Measurements from ENCODE around the gene PHKA1.
"Not testable (repeated sequence)": the region's sequence is repeated elsewhere in the genome, so short reads cannot be mapped to it uniquely, and the experiment has no call there.

The PHKA1 gene

DNA sequence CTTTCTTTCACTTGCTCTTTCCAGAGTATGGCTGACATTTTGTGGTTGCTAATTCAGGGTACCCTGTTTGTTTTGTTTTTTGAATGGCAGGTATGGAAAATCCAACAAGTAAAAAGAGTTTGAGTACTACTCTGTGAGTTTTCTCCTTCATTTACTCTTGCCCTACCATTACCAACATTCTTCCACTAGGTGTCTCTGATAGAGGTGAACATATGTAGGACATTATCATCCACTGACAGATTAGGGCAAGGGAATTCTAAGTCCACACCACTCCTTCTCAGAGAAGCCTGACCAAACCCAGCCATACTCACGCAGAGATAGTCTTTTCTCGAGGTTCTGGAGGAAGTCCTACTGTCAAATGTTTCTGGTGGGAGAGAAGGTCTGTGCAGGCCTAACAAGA is 104.8 kb downstream of the PHKA1 start:
- Histone ChIP-seq H3K9me3 (ENCODE audit: control insufficient read depth, insufficient read depth, low read length) (no peaks in the 10 kb centered on the region), H3K36me3 (ENCODE audit: control insufficient read depth, low read length) (no peaks in the 10 kb centered on the region), H3K27ac (ENCODE audit: low read depth, low read length) (no peak overlapping the region), H4K20me1 (ENCODE audit: control insufficient read depth, insufficient read depth, low read depth, low read length) (no peaks in the 10 kb centered on the region), H3K9me2 (replicated peaks; ENCODE audit: control insufficient read depth, low read length) (no peaks in the 10 kb centered on the region), H3K4me2 (ENCODE audit: low read length) (no peak overlapping the region), H3K27me3 (ENCODE audit: control insufficient read depth, low read length) (no peaks in the 10 kb centered on the region), H3K4me3 (ENCODE audit: low read length) (no peak overlapping the region), H3K4me1 (ENCODE audit: control insufficient read depth, low read length) (no peaks in the 10 kb centered on the region), H3F3A (ENCODE audit: control insufficient read depth, insufficient read depth) (no peaks in the 10 kb centered on the region), H3K79me2 (ENCODE audit: control insufficient read depth, low read length) (no peaks in the 10 kb centered on the region)
- TF ChIP-seq EZH2phosphoT487 (IDR thresholded peaks at IDR 0.05; ENCODE audit: borderline replicate concordance, low read length) = no peak
- TF ChIP-seq, protein P1, sequence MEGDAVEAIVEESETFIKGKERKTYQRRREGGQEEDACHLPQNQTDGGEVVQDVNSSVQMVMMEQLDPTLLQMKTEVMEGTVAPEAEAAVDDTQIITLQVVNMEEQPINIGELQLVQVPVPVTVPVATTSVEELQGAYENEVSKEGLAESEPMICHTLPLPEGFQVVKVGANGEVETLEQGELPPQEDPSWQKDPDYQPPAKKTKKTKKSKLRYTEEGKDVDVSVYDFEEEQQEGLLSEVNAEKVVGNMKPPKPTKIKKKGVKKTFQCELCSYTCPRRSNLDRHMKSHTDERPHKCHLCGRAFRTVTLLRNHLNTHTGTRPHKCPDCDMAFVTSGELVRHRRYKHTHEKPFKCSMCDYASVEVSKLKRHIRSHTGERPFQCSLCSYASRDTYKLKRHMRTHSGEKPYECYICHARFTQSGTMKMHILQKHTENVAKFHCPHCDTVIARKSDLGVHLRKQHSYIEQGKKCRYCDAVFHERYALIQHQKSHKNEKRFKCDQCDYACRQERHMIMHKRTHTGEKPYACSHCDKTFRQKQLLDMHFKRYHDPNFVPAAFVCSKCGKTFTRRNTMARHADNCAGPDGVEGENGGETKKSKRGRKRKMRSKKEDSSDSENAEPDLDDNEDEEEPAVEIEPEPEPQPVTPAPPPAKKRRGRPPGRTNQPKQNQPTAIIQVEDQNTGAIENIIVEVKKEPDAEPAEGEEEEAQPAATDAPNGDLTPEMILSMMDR (IDR thresholded peaks at IDR 0.05; ENCODE audit: low read depth, low read length, poor library complexity, severe bottlenecking) = peak; percentile 27

DNA sequence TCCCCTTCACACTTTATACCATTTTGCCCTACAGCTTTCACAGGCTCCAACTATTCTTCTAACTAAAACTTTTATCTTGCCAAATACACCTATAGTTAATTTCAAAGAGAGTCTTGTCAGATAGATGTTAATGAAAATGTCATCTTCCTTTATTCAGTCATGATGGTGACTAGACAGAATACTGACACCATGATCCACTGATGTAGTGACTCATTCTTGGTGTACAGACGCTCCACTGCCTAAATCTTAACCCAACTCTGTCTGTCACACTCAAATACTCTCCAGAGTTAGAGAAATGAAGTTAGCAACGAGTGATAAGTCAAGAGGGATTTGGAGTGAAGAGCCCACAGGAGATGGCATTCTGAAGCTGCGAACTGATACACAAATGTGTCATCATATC is 109.4 kb downstream of the PHKA1 start:
- H3K4me2 ChIP-seq (ENCODE audit: low read length) = no peak overlapping the region

DNA sequence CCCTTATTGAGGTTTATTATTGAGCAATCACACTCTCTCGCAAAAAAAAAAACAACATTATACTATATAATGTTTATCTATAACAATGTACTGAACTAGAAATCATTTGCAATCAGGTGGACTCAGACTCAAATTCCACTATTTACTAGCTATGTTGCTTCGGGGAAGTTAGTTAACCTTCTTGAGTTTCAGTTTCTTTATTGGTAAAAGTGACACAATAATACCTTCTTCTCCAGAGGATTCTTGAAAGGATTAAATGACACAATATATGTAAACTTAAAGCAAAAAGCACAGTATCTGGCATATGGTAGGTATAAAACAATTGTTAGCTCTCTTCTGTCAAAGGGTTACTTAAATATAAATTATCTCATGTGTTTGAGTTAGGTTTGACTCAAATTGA is 110.0 kb downstream of the PHKA1 start:
- TF ChIP-seq, protein P1 (IDR thresholded peaks at IDR 0.05; ENCODE audit: low read depth, low read length, poor library complexity, severe bottlenecking) = no peak
- TF ChIP-seq EZH2phosphoT487 (IDR thresholded peaks at IDR 0.05; ENCODE audit: borderline replicate concordance, low read length) = no peak
- no peaks in the 10 kb centered on the region for H3K79me2 ChIP-seq (ENCODE audit: control insufficient read depth, low read length)
- no peaks in the 10 kb centered on the region for H3K4me1 ChIP-seq (ENCODE audit: control insufficient read depth, low read length)

More for the DNA sequence above, 109.4 kb downstream of the PHKA1 start:
- H4K20me1 ChIP-seq (ENCODE audit: control insufficient read depth, insufficient read depth, low read depth, low read length) = no peaks in the 10 kb centered on the region
- no peaks in the 10 kb centered on the region for H3K9me2 ChIP-seq (replicated peaks; ENCODE audit: control insufficient read depth, low read length)
- H3F3A ChIP-seq (ENCODE audit: control insufficient read depth, insufficient read depth) = no peaks in the 10 kb centered on the region
- H3K4me3 ChIP-seq (ENCODE audit: low read length) = no peak overlapping the region
- no peak for TF ChIP-seq EZH2phosphoT487 (IDR thresholded peaks at IDR 0.05; ENCODE audit: borderline replicate concordance, low read length)
- TF ChIP-seq, protein P1 (IDR thresholded peaks at IDR 0.05; ENCODE audit: low read depth, low read length, poor library complexity, severe bottlenecking) = no peak
- no peaks in the 10 kb centered on the region for H3K36me3 ChIP-seq (ENCODE audit: control insufficient read depth, low read length)
- no peaks in the 10 kb centered on the region for H3K4me1 ChIP-seq (ENCODE audit: control insufficient read depth, low read length)
- no peaks in the 10 kb centered on the region for H3K9me3 ChIP-seq (ENCODE audit: control insufficient read depth, insufficient read depth, low read length)
- no peaks in the 10 kb centered on the region for H3K79me2 ChIP-seq (ENCODE audit: control insufficient read depth, low read length)
- no peak overlapping the region for H3K27ac ChIP-seq (ENCODE audit: low read depth, low read length)
- no peaks in the 10 kb centered on the region for H3K27me3 ChIP-seq (ENCODE audit: control insufficient read depth, low read length)

DNA sequence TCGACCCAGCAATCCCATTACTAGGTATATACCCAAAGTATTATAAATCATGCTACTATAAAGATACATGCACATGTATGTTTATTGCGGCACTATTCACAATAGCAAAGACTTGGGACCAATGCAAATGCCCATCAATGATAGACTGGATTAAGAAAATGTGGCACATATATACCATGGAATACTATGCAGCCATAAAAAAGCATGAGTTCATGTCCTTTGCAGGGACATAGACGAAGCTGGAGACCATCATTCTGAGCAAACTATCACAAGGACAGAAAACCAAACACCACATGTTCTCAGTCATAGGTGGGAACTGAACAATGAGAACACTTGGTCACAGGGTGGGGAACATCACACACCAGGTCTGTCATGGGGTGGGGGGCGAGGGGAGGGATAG is 123.1 kb downstream of the PHKA1 start:
- not testable (repeated sequence) for H3K27me3 ChIP-seq (ENCODE audit: control insufficient read depth, low read length); H3K36me3 ChIP-seq (ENCODE audit: control insufficient read depth, low read length); H3K4me2 ChIP-seq (ENCODE audit: low read length); H4K20me1 ChIP-seq (ENCODE audit: control insufficient read depth, insufficient read depth, low read depth, low read length); H3K4me3 ChIP-seq (ENCODE audit: low read length); H3K4me1 ChIP-seq (ENCODE audit: control insufficient read depth, low read length); H3K9me3 ChIP-seq (ENCODE audit: control insufficient read depth, insufficient read depth, low read length); H3F3A ChIP-seq (ENCODE audit: control insufficient read depth, insufficient read depth); H3K9me2 ChIP-seq (replicated peaks; ENCODE audit: control insufficient read depth, low read length); H3K79me2 ChIP-seq (ENCODE audit: control insufficient read depth, low read length); H3K27ac ChIP-seq (ENCODE audit: low read depth, low read length)

More for the DNA sequence above, 110.0 kb downstream of the PHKA1 start:
- H3K27ac ChIP-seq (ENCODE audit: low read depth, low read length) = no peak overlapping the region
- H3K36me3 ChIP-seq (ENCODE audit: control insufficient read depth, low read length) = no peaks in the 10 kb centered on the region
- H3K9me3 ChIP-seq (ENCODE audit: control insufficient read depth, insufficient read depth, low read length) = no peaks in the 10 kb centered on the region
- no peak overlapping the region for H3K4me3 ChIP-seq (ENCODE audit: low read length)
- no peaks in the 10 kb centered on the region for H4K20me1 ChIP-seq (ENCODE audit: control insufficient read depth, insufficient read depth, low read depth, low read length)
- no peaks in the 10 kb centered on the region for H3F3A ChIP-seq (ENCODE audit: control insufficient read depth, insufficient read depth)
- H3K9me2 ChIP-seq (replicated peaks; ENCODE audit: control insufficient read depth, low read length) = no peaks in the 10 kb centered on the region
- H3K4me2 ChIP-seq (ENCODE audit: low read length) = no peak overlapping the region
- H3K27me3 ChIP-seq (ENCODE audit: control insufficient read depth, low read length) = no peaks in the 10 kb centered on the region
